Heart left ventricle (tissue), 16 donors: ENCODE data around the gene LITAFD. TPM values are rescaled to one million over a fixed set of nuclear protein-coding genes. Genes with fewer than 3 reads are reported as not detected.
A peak's percentile ranks its signal among the peaks of the same experiment; 100 is the strongest.

Experiments
- ATAC-seq, 4 donors: fragments of 200-7000 bp; cut with Tn5 transposase; one replicate each; pipeline ENCODE4 v1.9.1; 2020 to 2022; ENCODE audit warnings: moderate library complexity in 4 of 4, mild to moderate bottlenecking in 3 of 4, moderate number of reproducible peaks in 1 of 4
- DNase-seq, 5 donors: peaks; one replicate each; pipeline ENCODE4 v3.0.0-alpha.2; 2020
- H3K27ac ChIP-seq, 12 donors: fragments of 200-600 bp; sonication (generic) in 4 of 12; one replicate each; pipeline versions ENCODE4 v1.5.0 to v1.8.0; 2016 to 2022; ENCODE audit warnings: mild to moderate bottlenecking in 2 of 12
- H3K27me3 ChIP-seq, 9 donors: fragments of 200-600 bp; sonication (generic) in 2 of 9; one replicate each; pipeline versions ENCODE4 v1.5.1 to v1.8.0; 2016 to 2022; ENCODE audit warnings: mild to moderate bottlenecking in 3 of 9
- H3K36me3 ChIP-seq, 9 donors: fragments of 200-600 bp; sonication (generic) in 2 of 9; one replicate each; pipeline versions ENCODE4 v1.5.0 to v1.8.0; 2018 to 2022; ENCODE audit warnings: mild to moderate bottlenecking in 2 of 9
- H3K4me1 ChIP-seq, 12 donors: fragments of 200-600 bp; sonication (generic) in 4 of 12; one replicate each; pipeline versions ENCODE4 v1.5.0 to v1.8.0; 2016 to 2022; ENCODE audit warnings: mild to moderate bottlenecking in 3 of 12
- H3K4me3 ChIP-seq, 12 donors: fragments of 200-600 bp; sonication (generic) in 4 of 12; one replicate each; pipeline versions ENCODE4 v1.5.0 to v1.8.0; 2017 to 2022; ENCODE audit warnings: mild to moderate bottlenecking in 9 of 12, moderate library complexity in 4 of 12
- H3K9me3 ChIP-seq, 12 donors: fragments of 200-600 bp; sonication (generic) in 4 of 12; one replicate each; pipeline versions ENCODE4 v1.5.0 to v1.8.0; 2016 to 2022; ENCODE audit warnings: mild to moderate bottlenecking in 1 of 12
- CTCF ChIP-seq, 12 donors: fragments of 200-600 bp; sonication (generic) in 4 of 12; IDR thresholded peaks; one replicate each; pipeline versions ENCODE4 v1.5.0 to v1.8.0; 2018 to 2022; ENCODE audit warnings: antibody characterized with exemption in 12 of 12, mild to moderate bottlenecking in 5 of 12
- POLR2A ChIP-seq, 2 donors: fragments of 450-650 bp; IDR thresholded peaks; one replicate each; pipeline ENCODE4 v1.6.1; 2017; ENCODE audit warnings: antibody characterized with exemption in 2 of 2, mild to moderate bottlenecking in 2 of 2, moderate library complexity in 2 of 2
- WGBS, 4 donors: extraction: QIAGEN DNeasy Blood & Tissue Kit in 2 of 4; methylation state at CpG; one replicate each; pipeline versions ENCODE4 v1.1.5 to v1.1.7; 2013 to 2018; 5-methylcytosine and 5-hydroxymethylcytosine counted together
- intact Hi-C, 10 donors: fragments of 100-400 bp; cut with DNase I; formaldehyde crosslinking; loops; one replicate each; pipeline versions ENCODE4 v1.11.1 to v1.14.2; 2022
- polyA plus RNA-seq, 2 donors: library from polyadenylated mRNA; stranded (reverse); fragments of 200-250 nt; gene quantifications; one replicate each; pipeline ENCODE4 v1.2.3, GENCODE V29; 2013
- total RNA-seq, 9 donors: library from RNA; depleted of rRNA in 2 of 9; stranded (reverse); fragments of >200 nt in 2 of 9; fragmentation: NEBNext Ultra II Directional in 3 of 9; extraction: Animal tissue kit (Norgen Biotek cat#: 25700) in 3 of 9; gene quantifications; one replicate each; pipeline versions ENCODE4 v1.1.0 to v1.2.4, GENCODE V29; 2016 to 2023
- donor health status: ischemic (EF 13 %, LVEDD 7.1; RV severe dilation, severe dysfunction).
- donor health status: healthy with polysubstance abuse.
- donor health status: DM: no; HTN: yes; CAD: no.
- donor health status: DM: no; HTN: no; CAD: no.
- donor health status: ischemic (EF 25% LVEDD 6.9; RV normal size, moderate dysfunction).
- donor health status: ischemic (EF 25% LVEDD 5.7; RV mildly dilated, moderate dysfunction).
- donor health status: healthy.
- donor health status: DM: yes; HTN: yes; CAD: no.
- donor health status: ischemic (EF 35%, LVEDD 5.7; RV mildly dilated, moderate dysfunction).
- donor health status: nonischemic (EF 11% LVEDD 7.7; RV severe dilation, severe dysfunction).
- donor health status: DM: yes; HTN: yes; CAD: no.
- donor health status: PGD.
- donor health status: ischemic (EF 29% LVEDD 5.4; RV normal size, mild dysfunction).
- donor health status: nonischemic (EF 23%, LVEDD 6.1; RV moderate dilation, normal function).

Gene LITAFD
- total and polyA plus RNA-seq, 11 donors = not detected

GRCh38 chr16:8851761-8852403 lies 30.3 kb upstream of the LITAFD start:
- Histone ChIP-seq H3K4me1 (peaks cover 0 to 40% (median 23%) of the 10 kb centered on the region in 12 donors), H3K36me3 (peaks cover 0 to 83% (median 70%) of the 10 kb centered on the region in 9 donors), H3K9me3 (no peaks in the 10 kb centered on the region), H3K4me3 (no peak overlapping the region), H3K27ac (peak overlapping the region in 11 of 12 donors; percentile 7 to 76 (median 58)), H3K27me3 (no peaks in the 10 kb centered on the region)
- no peak for TF ChIP-seq CTCF (IDR thresholded peaks at IDR 0.05)
- TF ChIP-seq POLR2A (IDR thresholded peaks at IDR 0.05) = no peak
- ATAC-seq = no peak
- intact Hi-C loops = no loop called here
- WGBS, 4 donors = 91 to 93% (median 92%) methylated on average over 8 of the region's 8 CpGs
- DNase-seq = no peak

GRCh38 chr16:8852534-8852933 lies 29.6 kb upstream of the LITAFD start:
- no peak for TF ChIP-seq CTCF (IDR thresholded peaks at IDR 0.05)
- TF ChIP-seq POLR2A (IDR thresholded peaks at IDR 0.05) = no peak
- peaks cover 0 to 42% (median 24%) of the 10 kb centered on the region in 12 donors for H3K4me1 ChIP-seq
- H3K27me3 ChIP-seq = no peaks in the 10 kb centered on the region
- no peak for DNase-seq
- no peak for ATAC-seq
- no peaks in the 10 kb centered on the region for H3K9me3 ChIP-seq
- H3K36me3 ChIP-seq = peaks cover 0 to 78% (median 71%) of the 10 kb centered on the region in 9 donors
- intact Hi-C loops = no loop called here
- 71 to 87% (median 73%) methylated on average over 8 of the region's 8 CpGs for WGBS, 4 donors
- no peak overlapping the region for H3K4me3 ChIP-seq
- peak overlapping the region; percentile 7 to 76 (median 50) for H3K27ac ChIP-seq

- Histone ChIP-seq H3K9me3 (no peaks in the 10 kb centered on the region), H3K36me3 (peaks cover 0 to 78% (median 70%) of the 10 kb centered on the region in 9 donors), H3K4me3 (no peak overlapping the region), H3K4me1 (peaks cover 0 to 42% (median 24%) of the 10 kb centered on the region in 12 donors), H3K27me3 (no peaks in the 10 kb centered on the region), H3K27ac (peak overlapping the region in 11 of 12 donors; percentile 32 to 76 (median 54))
- TF ChIP-seq CTCF (IDR thresholded peaks at IDR 0.05) = no peak
- no peak for TF ChIP-seq POLR2A (IDR thresholded peaks at IDR 0.05)
- WGBS, 4 donors = 58 to 76% (median 62%) methylated on average over 7 of the region's 7 CpGs
- peak in 2 of 4 donors; percentile 3 to 9 for ATAC-seq
- intact Hi-C loops = no loop called here
- DNase-seq = no peak
These were observed 29.0 kb upstream of the LITAFD start for GRCh38 chr16:8853150-8853549.

- Histone ChIP-seq H3K27ac (peak overlapping the region in 10 of 12 donors; percentile 38 to 76 (median 60)), H3K9me3 (no peaks in the 10 kb centered on the region), H3K36me3 (peaks cover 0 to 78% (median 70%) of the 10 kb centered on the region in 9 donors), H3K4me3 (no peak overlapping the region), H3K4me1 (peaks cover 0 to 42% (median 24%) of the 10 kb centered on the region in 12 donors), H3K27me3 (no peaks in the 10 kb centered on the region)
- DNase-seq (no peak), ATAC-seq (no peak)
- 91 to 93% (median 92%) methylated on average over 7 of the region's 7 CpGs for whole genome bisulfite sequencing, 4 donors
- TF ChIP-seq CTCF (IDR thresholded peaks at IDR 0.05) (no peak), POLR2A (IDR thresholded peaks at IDR 0.05) (no peak)
- intact Hi-C loops = no loop called here
These were observed 28.5 kb upstream of the LITAFD start for GRCh38 chr16:8853611-8854010.
